Hepatocyte (in vitro differentiated cells): ENCODE data around the gene SLC2A5.

Experiments used
- CTCF ChIP-seq: fragments of 200-600 bp; sonication (generic); IDR thresholded peaks from 2 replicates; pipeline ENCODE4 v1.5.1; 2016; ENCODE audit warnings: antibody characterized with exemption, mild to moderate bottlenecking; ENCODE audit not compliant: poor library complexity
- EZH2 ChIP-seq: fragments of 200-600 bp; sonication (generic); IDR thresholded peaks from 2 replicates; pipeline ENCODE4 v1.6.1; 2016; ENCODE audit warnings: antibody characterized with exemption, mild to moderate bottlenecking, borderline replicate concordance
- EZH2phosphoT487 ChIP-seq: fragments of 200-600 bp; sonication (generic); IDR thresholded peaks from one replicate; pipeline ENCODE4 v1.6.1; 2018; ENCODE audit warnings: antibody characterized with exemption, mild to moderate bottlenecking, low read depth, moderate library complexity; ENCODE audit not compliant: unreplicated experiment, severe bottlenecking

- TF ChIP-seq CTCF (no peak), EZH2phosphoT487 (no peak), EZH2 (no peak)
Measured at GRCh38 chr1:9078752-9079500, 9.5 kb upstream of the SLC2A5 start.
